HepG2 (cell line): ENCODE data around the gene PDE9A. TPM values are rescaled to one million over a fixed set of nuclear protein-coding genes. Genes with fewer than 3 reads are reported as not detected.

Source experiments
- ATF7-NPFF ChIP-seq: sonication (generic); formaldehyde crosslinking; IDR thresholded peaks from 2 replicates; pipeline ENCODE4 v1.8.1; 2023; ENCODE audit warnings: mild to moderate bottlenecking, low read depth, missing genetic modification reagents, moderate library complexity
- FOXP1 ChIP-seq, 2 experiments: fragments of 450-650 bp in 1 of 2; IDR thresholded peaks; 2 replicates each; pipeline ENCODE4 v1.6.1; 2017 to 2018; ENCODE audit warnings: antibody characterized with exemption in 1 of 2
- FOXP4 ChIP-seq: sonication (generic); formaldehyde crosslinking; IDR thresholded peaks from 2 replicates; pipeline ENCODE4 v1.4.0; 2020; ENCODE audit warnings: missing genetic modification reagents
- GATA4 ChIP-seq: sonication (generic); IDR thresholded peaks from 2 replicates; pipeline ENCODE4 v1.6.1; 2016; ENCODE audit warnings: antibody characterized with exemption, low read depth, borderline replicate concordance
- IRX3 ChIP-seq: sonication (generic); formaldehyde crosslinking; IDR thresholded peaks from 2 replicates; pipeline ENCODE4 v1.8.1; 2023; ENCODE audit warnings: mild to moderate bottlenecking, low read depth, missing genetic modification reagents, borderline replicate concordance
- NAIF1 ChIP-seq: sonication (generic); formaldehyde crosslinking; IDR thresholded peaks from 2 replicates; pipeline ENCODE4 v1.5.0; 2020; ENCODE audit warnings: mild to moderate bottlenecking, missing genetic modification reagents, borderline replicate concordance
- NFATC3 ChIP-seq: sonication (generic); formaldehyde crosslinking; IDR thresholded peaks from 2 replicates; pipeline ENCODE4 v1.5.1; 2020; ENCODE audit warnings: mild to moderate bottlenecking, missing genetic modification reagents
- NONO ChIP-seq, 2 experiments: fragments of 450-650 bp in 1 of 2; sonication (generic) in 1 of 2; formaldehyde crosslinking in 1 of 2; IDR thresholded peaks in 1 of 2; conservative IDR thresholded peaks in 1 of 2; 2 replicates each; pipeline versions ENCODE4 v1.6.1 to v1.8.0; 2017 to 2022; ENCODE audit warnings: mild to moderate bottlenecking in 1 of 2, missing genetic modification reagents in 1 of 2, moderate library complexity in 1 of 2
- RNF2 ChIP-seq: fragments of 450-650 bp; conservative IDR thresholded peaks from 2 replicates; pipeline ENCODE4 v1.6.1; 2016; ENCODE audit warnings: low read depth
- TMF1 ChIP-seq: sonication (generic); formaldehyde crosslinking; IDR thresholded peaks from 2 replicates; pipeline ENCODE4 v1.8.1; 2022; ENCODE audit warnings: low read depth, missing genetic modification reagents
- TOPORS ChIP-seq: sonication (generic); formaldehyde crosslinking; IDR thresholded peaks from 2 replicates; pipeline ENCODE4 v1.8.0; 2023; ENCODE audit warnings: mild to moderate bottlenecking, missing genetic modification reagents
- YY1 ChIP-seq: IDR thresholded peaks from 2 replicates; pipeline ENCODE4 v1.6.1; 2011; ENCODE audit warnings: low read length, low read depth, moderate library complexity, mild to moderate bottlenecking; ENCODE audit not compliant: insufficient read depth, insufficient replicate concordance
- ZBTB49 ChIP-seq: sonication (generic); formaldehyde crosslinking; IDR thresholded peaks from 2 replicates; pipeline ENCODE4 v1.4.0; 2020; ENCODE audit warnings: missing genetic modification reagents, borderline replicate concordance
- ZNF264 ChIP-seq: sonication (generic); formaldehyde crosslinking; IDR thresholded peaks from 2 replicates; pipeline ENCODE4 v1.4.0; 2020; ENCODE audit warnings: missing genetic modification reagents
- ZNF3 ChIP-seq: IDR thresholded peaks from 2 replicates; pipeline ENCODE4 v1.7.0; 2017; ENCODE audit warnings: inconsistent platforms
- ZNF660 ChIP-seq: sonication (generic); formaldehyde crosslinking; IDR thresholded peaks from 2 replicates; pipeline ENCODE4 v1.5.1; 2020; ENCODE audit warnings: mild to moderate bottlenecking, low read depth, missing genetic modification reagents, borderline replicate concordance
- polyA plus RNA-seq, 8 experiments: library from polyadenylated mRNA; depleted of rRNA in 3 of 8; stranded (reverse) in 7 of 8; unstranded in 1 of 8; fragments of >200 nt; fragmentation: Illumina TruSeq in 4 of 8; extraction: Trizol in 4 of 8; gene quantifications; 2 replicates each; pipeline versions ENCODE4 v1.2.1 to v1.2.3, GENCODE V29; 2011 to 2016; ENCODE audit warnings: low read depth in 4 of 8, missing spikeins in 1 of 8, mixed read lengths in 1 of 8; ENCODE audit not compliant: insufficient read depth in 1 of 8
- total RNA-seq, 5 experiments: library from RNA; depleted of rRNA; stranded (reverse); fragments of >200 nt; fragmentation: Illumina TruSeq; extraction: Trizol; gene quantifications; 2 replicates each; pipeline ENCODE4 v1.2.3, GENCODE V29; 2016; ENCODE audit warnings: low read depth in 1 of 5
- TF ChIP-seq, protein P1 (sequence below): sonication (generic); formaldehyde crosslinking; IDR thresholded peaks from 2 replicates; pipeline ENCODE4 v1.5.1; 2020; ENCODE audit warnings: missing genetic modification reagents, mild to moderate bottlenecking, borderline replicate concordance
- TF ChIP-seq, protein P2 (sequence below): sonication (generic); formaldehyde crosslinking; IDR thresholded peaks from 2 replicates; pipeline ENCODE4 v1.4.0; 2020; ENCODE audit warnings: missing genetic modification reagents, borderline replicate concordance
- TF ChIP-seq, protein P3 (sequence below): sonication (generic); formaldehyde crosslinking; IDR thresholded peaks from 2 replicates; pipeline ENCODE4 v1.8.1; 2023; ENCODE audit warnings: missing genetic modification reagents, inconsistent platforms, borderline replicate concordance

The PDE9A gene
- total and polyA plus RNA-seq, 2 of the 13 experiments (the other 11 are each of a cell fraction or from before 2014, with no cell fraction given) = 4.6 to 19.7 TPM

DNA sequence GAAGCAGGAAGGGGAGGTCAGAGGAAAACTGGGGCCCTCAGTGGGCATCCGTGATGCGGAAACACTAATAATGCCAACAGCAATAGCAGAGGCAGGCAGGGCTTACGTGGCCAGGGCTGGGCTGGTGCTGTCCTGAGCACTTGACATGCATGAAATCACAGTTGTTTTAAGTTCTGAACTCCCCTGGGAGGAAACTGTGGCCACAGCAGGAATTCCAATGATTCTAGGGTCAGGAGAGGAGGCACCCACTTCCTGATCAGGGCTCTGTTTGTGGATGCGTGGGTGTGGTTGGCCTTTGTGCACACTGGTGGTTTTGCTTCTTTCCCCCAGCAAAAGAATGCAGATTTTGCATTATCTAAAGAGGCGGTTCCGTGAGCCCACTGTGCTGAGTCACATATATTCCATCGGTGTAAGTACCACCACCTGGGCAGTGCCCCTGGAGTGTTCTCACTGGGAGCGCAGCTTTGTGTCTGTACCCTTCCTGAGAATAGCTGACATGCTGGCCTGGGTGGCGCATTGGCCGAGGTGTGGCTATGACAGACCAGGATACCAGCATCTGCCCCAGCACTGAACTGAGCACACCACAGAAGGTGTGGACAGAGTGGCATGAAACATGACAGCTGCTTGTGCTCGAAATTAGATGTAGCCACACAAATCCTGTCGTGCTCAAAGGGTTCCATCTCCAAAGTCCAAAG, 71.0 kb downstream of the PDE9A start (continued):
- TF ChIP-seq ZBTB49 (CRISPR knock-in tag) (no peak), FOXP1 (IDR thresholded peaks at IDR 0.05) (no peak), FOXP1 (CRISPR knock-in tag; IDR thresholded peaks at IDR 0.05) (no peak), NONO (IDR thresholded peaks at IDR 0.05) (no peak), NONO (CRISPR knock-in tag; conservative IDR thresholded peaks at IDR 0.05) (no peak), ZNF3 (no peak), IRX3 (no peak), YY1 (no peak), TMF1 (CRISPR knock-in tag) (no peak), RNF2 (no peak), ZNF660 (CRISPR knock-in tag) (no peak), ATF7-NPFF (CRISPR knock-in tag) (no peak), TOPORS (CRISPR knock-in tag) (no peak), ZNF264 (CRISPR knock-in tag) (no peak), NFATC3 (CRISPR knock-in tag) (no peak), FOXP4 (CRISPR knock-in tag) (peak; percentile 75), GATA4 (no peak), NAIF1 (CRISPR knock-in tag) (no peak)
- TF ChIP-seq, protein P1, sequence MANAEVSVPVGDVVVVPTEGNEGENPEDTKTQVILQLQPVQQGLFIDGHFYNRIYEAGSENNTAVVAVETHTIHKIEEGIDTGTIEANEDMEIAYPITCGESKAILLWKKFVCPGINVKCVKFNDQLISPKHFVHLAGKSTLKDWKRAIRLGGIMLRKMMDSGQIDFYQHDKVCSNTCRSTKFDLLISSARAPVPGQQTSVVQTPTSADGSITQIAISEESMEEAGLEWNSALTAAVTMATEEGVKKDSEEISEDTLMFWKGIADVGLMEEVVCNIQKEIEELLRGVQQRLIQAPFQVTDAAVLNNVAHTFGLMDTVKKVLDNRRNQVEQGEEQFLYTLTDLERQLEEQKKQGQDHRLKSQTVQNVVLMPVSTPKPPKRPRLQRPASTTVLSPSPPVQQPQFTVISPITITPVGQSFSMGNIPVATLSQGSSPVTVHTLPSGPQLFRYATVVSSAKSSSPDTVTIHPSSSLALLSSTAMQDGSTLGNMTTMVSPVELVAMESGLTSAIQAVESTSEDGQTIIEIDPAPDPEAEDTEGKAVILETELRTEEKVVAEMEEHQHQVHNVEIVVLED = no peak
- TF ChIP-seq, protein P2, sequence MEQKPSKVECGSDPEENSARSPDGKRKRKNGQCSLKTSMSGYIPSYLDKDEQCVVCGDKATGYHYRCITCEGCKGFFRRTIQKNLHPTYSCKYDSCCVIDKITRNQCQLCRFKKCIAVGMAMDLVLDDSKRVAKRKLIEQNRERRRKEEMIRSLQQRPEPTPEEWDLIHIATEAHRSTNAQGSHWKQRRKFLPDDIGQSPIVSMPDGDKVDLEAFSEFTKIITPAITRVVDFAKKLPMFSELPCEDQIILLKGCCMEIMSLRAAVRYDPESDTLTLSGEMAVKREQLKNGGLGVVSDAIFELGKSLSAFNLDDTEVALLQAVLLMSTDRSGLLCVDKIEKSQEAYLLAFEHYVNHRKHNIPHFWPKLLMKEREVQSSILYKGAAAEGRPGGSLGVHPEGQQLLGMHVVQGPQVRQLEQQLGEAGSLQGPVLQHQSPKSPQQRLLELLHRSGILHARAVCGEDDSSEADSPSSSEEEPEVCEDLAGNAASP = no peak; the same call in 1 of the 2 replicates
- TF ChIP-seq, protein P3, sequence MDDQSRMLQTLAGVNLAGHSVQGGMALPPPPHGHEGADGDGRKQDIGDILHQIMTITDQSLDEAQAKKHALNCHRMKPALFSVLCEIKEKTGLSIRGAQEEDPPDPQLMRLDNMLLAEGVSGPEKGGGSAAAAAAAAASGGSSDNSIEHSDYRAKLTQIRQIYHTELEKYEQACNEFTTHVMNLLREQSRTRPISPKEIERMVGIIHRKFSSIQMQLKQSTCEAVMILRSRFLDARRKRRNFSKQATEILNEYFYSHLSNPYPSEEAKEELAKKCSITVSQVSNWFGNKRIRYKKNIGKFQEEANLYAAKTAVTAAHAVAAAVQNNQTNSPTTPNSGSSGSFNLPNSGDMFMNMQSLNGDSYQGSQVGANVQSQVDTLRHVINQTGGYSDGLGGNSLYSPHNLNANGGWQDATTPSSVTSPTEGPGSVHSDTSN (CRISPR knock-in tag) = no peak
